ENCODE data around the gene TPRA1.

- TF ChIP-seq CEBPB (IDR thresholded peaks at IDR 0.05; ENCODE audit: low read depth) (no peak), MAX (IDR thresholded peaks at IDR 0.05) (no peak), CTCF (IDR thresholded peaks at IDR 0.05 in 2 of 3, conservative IDR thresholded peaks at IDR 0.05 in 1 of 3; ENCODE audit: borderline replicate concordance in 1 of 3, insufficient read depth in 1 of 3, low read depth in 2 of 3, low read length in 2 of 3) (no peak), ZFX (IDR thresholded peaks at IDR 0.05) (no peak), ELF1 (IDR thresholded peaks at IDR 0.05; ENCODE audit: borderline replicate concordance, low read depth) (no peak), SRF (IDR thresholded peaks at IDR 0.05; ENCODE audit: low read depth) (no peak)
These were observed 6.7 kb upstream of the TPRA1 start for GRCh38 chr3:127597020-127597771.
